ENCODE data around the gene FOXJ3. TPM values are rescaled to one million over a fixed set of nuclear protein-coding genes. Genes with fewer than 3 reads are reported as not detected.
"Not testable (repeated sequence)": the region's sequence is repeated elsewhere in the genome, so short reads cannot be mapped to it uniquely, and the experiment has no call there.

FOXJ3 gene
- total RNA-seq, 1 experiment from 2014 or later = 22.6 TPM

DNA sequence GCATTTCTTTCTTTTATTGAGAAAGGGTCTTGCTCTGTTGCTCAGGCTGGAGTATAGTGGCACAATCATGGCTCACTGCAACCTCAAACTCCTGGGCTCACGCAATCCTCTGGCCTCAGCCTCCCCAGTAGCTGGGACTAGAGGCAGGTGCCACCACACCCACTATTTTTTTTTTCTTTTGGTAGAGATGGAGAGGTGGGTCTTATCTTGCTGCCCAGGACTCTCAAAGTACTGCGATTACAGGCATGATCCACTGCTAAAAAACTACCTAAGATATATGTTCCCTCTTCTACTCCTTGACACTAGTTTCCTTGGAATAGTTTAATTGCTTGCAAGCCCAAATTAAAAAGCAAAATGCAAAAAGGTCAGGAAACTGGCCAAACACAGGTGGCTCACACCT, 113.6 kb downstream of the FOXJ3 start:
- DNase-seq (ENCODE audit: low read depth) = no peak
- in situ Hi-C loops (cut with HindIII; ENCODE audit: low pct_unique_long_range_greater_than_20kb, low sequenced_read_pairs) = no loop called here

GRCh38 chr1:42219627-42220026, 115.4 kb downstream of the FOXJ3 start:
- in situ Hi-C loops (cut with HindIII; ENCODE audit: low pct_unique_long_range_greater_than_20kb, low sequenced_read_pairs) = no loop called here

DNA sequence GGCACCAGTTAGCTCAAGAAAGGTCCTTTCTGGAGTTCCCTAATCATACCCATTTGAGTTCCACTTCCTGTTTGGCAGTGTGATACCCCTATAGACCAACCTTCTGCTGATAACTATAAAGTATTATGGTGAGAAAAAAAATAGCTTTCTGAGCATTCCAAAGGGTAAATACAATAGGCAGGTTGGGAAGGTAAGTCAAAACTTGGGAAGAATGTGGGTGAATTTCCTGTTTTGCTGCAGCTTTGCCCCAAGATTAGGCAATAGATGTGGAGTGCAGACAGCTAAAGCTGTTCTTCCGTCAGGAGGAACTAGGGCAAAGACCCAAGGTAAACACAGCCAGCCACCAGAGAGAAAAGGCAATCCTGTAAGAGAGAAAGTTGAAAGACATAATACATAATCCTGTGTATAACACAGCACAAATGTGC, 120.6 kb downstream of the FOXJ3 start:
- in situ Hi-C loops (cut with HindIII; ENCODE audit: low pct_unique_long_range_greater_than_20kb, low sequenced_read_pairs) = no loop called here
- DNase-seq (ENCODE audit: low read depth) = peak; percentile 22

More at GRCh38 chr1:42219627-42220026, 115.4 kb downstream of the FOXJ3 start:
- no peak for DNase-seq (ENCODE audit: low read depth)

DNA sequence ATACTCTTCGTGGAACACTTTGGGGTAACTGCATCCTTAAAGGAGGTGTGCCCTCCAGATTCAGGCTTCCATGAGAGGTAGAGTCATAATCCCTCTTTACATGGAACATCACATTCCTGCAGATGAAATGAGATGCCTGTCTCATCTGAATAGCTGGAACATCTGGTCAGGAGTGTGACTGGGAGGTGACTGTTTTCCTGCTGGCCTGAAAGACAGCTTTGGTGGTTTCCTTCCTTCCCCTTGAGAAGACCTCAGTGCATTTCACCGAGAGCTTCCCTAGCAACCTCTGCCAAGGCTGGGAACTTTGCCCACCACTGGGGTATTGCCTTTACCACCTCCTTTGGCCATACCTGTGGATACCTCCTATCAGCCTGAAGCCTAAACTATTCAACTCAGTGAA, 123.8 kb downstream of the FOXJ3 start:
- DNase-seq (ENCODE audit: low read depth) = no peak
- in situ Hi-C loops (cut with HindIII; ENCODE audit: low pct_unique_long_range_greater_than_20kb, low sequenced_read_pairs) = no loop called here

- in situ Hi-C loops (cut with HindIII; ENCODE audit: low pct_unique_long_range_greater_than_20kb, low sequenced_read_pairs) = no loop called here
- no peak for DNase-seq (ENCODE audit: low read depth)
Measured at GRCh38 chr1:42210421-42211133, 124.5 kb downstream of the FOXJ3 start.

- no peak for DNase-seq (ENCODE audit: low read depth)
- in situ Hi-C loops (cut with HindIII; ENCODE audit: low pct_unique_long_range_greater_than_20kb, low sequenced_read_pairs) = no loop called here
Measured at GRCh38 chr1:42209526-42210251, 125.3 kb downstream of the FOXJ3 start.

- in situ Hi-C loops (cut with HindIII; ENCODE audit: low pct_unique_long_range_greater_than_20kb, low sequenced_read_pairs); DNase-seq (ENCODE audit: low read depth): not testable (repeated sequence)
Measured at GRCh38 chr1:42206930-42207329, 128.1 kb downstream of the FOXJ3 start.

DNA sequence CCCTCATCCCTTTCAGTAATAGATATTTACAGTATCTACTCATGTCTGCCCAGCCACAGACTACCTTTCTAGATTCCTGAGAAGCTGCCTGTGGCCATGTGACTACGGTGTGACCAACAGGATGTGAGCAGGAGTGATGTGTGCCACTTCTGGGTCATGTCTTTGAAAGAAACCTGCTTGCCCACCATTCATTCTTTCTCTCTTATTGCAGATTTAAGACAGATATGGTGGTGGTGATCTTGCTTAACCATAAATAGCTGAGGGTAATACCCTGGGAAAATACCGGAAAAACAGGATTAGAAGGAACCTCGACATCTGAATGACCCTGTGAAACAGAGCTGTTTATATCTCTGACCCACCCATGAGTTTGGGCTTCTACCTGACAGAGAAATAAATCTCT, 128.9 kb downstream of the FOXJ3 start:
- no peak for DNase-seq (ENCODE audit: low read depth)
- in situ Hi-C loops (cut with HindIII; ENCODE audit: low pct_unique_long_range_greater_than_20kb, low sequenced_read_pairs) = no loop called here

DNA sequence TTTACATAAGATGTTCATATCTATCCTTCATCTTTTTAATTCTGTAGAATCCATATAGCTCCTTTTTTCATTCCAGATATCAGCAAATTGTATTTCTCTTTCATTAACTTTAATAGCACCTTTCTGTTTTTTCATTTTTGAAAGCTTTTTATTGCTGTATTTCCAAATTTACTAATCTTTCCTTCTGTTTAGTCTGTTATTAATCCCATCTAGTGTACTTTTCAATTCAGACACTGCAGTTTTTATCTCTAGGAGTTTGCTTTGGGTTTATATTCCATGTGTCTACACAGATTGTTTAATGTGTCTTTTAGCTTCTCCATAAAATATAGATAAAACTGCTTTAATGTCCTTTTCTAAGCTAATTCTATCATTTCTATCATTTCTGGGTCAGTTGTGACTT, 133.0 kb downstream of the FOXJ3 start:
- no peak for DNase-seq (ENCODE audit: low read depth)
- in situ Hi-C loops (cut with HindIII; ENCODE audit: low pct_unique_long_range_greater_than_20kb, low sequenced_read_pairs) = no loop called here

DNA sequence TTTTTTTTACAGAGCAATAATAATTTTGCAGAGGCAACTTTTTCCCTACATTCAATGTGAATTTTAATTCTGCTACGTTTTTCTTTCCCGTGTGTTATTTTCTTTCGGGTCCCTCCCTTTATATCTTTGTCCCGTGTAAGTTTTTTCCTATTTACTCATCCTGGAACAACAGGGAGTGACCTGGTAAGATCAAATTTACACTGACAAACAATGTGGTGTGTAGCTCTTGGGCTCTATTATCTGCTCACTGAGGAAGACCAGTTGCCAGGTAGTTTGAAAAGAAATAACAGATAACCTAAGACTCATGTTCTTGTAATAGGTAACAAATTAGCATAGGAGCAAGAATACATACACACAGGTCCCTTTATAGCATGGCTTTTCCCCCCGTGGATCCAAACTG, 136.8 kb downstream of the FOXJ3 start:
- in situ Hi-C loops (cut with HindIII; ENCODE audit: low pct_unique_long_range_greater_than_20kb, low sequenced_read_pairs) = no loop called here
- no peak for DNase-seq (ENCODE audit: low read depth)

DNA sequence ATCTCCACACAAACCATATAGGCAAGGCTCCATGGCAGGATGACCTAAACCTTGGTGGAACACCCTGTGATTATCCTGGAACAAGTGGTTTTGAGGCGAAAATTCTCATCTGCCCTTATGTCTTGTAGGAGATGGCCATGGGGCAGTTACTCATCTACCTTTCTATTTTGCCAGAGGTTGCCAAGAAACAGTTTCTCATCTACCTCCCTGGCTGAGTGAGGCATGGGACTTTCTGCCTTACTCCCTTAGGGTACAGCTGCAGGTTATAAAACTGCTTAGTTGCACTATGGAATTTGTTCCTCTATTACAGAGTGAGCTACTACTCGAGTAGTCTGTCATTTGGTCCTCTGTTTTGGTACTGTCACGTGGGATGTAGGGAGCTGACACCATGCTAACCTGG, 139.2 kb downstream of the FOXJ3 start:
- no peak for DNase-seq (ENCODE audit: low read depth)
- in situ Hi-C loops (cut with HindIII; ENCODE audit: low pct_unique_long_range_greater_than_20kb, low sequenced_read_pairs) = no loop called here

DNA sequence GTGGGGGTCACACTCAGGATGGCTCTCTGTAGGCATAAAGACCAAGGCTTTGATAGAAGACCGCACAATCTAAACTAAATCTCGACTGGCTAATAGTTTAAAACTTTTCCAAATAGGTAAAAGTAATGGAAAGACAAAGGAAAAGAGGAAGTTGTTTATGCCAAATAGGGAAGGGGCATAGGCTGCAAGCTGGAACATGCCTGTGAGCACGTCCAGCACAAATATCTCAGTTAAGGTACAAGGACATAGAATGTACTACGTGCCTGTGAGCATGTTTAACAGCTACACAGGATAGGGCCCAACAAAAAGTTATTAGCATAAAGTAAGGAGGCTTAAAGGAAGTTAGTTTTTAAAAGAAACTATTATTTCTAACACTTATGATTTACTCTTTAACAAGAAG, 142.9 kb downstream of the FOXJ3 start:
- no peak for DNase-seq (ENCODE audit: low read depth)
- in situ Hi-C loops (cut with HindIII; ENCODE audit: low pct_unique_long_range_greater_than_20kb, low sequenced_read_pairs) = no loop called here

- no peak for DNase-seq (ENCODE audit: low read depth)
- in situ Hi-C loops (cut with HindIII; ENCODE audit: low pct_unique_long_range_greater_than_20kb, low sequenced_read_pairs) = no loop called here
Measured at GRCh38 chr1:42191319-42191718, 143.7 kb downstream of the FOXJ3 start.

DNA sequence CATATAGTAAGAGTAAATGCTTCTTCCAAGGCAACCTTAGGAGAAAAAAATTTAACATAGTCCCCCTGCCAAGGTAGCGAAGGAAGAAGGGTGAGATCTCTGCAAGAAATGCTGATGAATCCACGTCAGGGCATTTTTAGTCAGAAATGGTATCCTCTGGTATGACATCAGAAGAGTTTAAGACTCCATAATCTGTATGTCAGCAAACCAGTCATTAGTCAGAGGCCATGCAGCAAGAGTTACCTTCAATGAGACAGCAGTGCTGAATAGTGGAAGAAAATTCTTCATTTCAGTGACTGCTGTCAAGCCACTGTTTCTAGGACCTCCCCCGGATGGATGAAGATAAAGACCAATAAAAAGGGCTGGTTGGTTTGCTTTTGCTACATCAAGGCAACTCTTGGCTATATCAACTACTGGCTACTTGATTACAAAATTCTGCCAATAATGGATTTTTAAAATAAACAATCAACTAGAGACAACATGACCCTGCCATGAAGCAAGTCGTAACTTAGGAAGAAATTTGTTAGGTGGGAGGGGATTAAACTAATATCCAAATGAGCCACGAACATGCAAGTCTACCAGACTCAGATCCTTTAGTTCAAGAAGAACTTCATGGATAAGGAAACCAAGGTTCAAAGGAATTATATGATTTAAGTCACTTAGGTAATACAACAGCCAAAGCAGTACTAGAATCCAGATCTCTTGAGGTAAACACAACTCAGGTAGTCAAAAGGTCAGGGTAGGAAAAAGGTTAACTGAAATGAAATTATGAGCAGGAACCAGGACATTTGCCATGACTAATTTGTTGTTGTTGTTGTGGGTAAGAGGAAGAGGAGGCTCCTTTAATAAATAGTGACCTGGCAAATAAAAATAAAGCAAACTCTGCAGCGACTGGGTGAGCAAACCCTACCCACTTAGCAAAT, 144.8 kb downstream of the FOXJ3 start:
- DNase-seq (ENCODE audit: low read depth) = no peak
- in situ Hi-C loops (cut with HindIII; ENCODE audit: low pct_unique_long_range_greater_than_20kb, low sequenced_read_pairs) = no loop called here

DNA sequence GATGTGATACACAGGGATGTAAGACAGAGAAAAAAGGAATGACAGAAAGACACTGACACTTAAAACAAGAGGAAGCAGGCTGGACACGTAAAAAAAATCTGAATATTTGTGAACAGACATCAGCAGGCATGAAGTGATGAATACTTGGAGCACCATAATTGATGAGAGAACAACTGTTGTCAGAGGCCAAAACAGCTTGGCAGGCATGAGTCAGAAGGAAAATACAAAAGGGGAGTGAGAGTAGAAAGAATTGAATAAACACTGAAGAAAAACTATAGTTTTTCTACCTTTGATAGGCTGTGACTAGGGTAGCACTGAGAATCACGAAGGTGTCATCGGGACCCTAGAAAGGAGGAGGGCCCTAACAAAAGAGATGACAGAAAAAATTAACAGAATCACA, 148.9 kb downstream of the FOXJ3 start:
- in situ Hi-C loops (cut with HindIII; ENCODE audit: low pct_unique_long_range_greater_than_20kb, low sequenced_read_pairs) = no loop called here
- DNase-seq (ENCODE audit: low read depth) = no peak

- DNase-seq (ENCODE audit: low read depth) = no peak
- in situ Hi-C loops (cut with HindIII; ENCODE audit: low pct_unique_long_range_greater_than_20kb, low sequenced_read_pairs) = no loop called here
Measured at GRCh38 chr1:42184616-42185015, 150.4 kb downstream of the FOXJ3 start.

- no peak for DNase-seq (ENCODE audit: low read depth)
- in situ Hi-C loops (cut with HindIII; ENCODE audit: low pct_unique_long_range_greater_than_20kb, low sequenced_read_pairs) = no loop called here
Measured at GRCh38 chr1:42183957-42184268, 151.1 kb downstream of the FOXJ3 start.

DNA sequence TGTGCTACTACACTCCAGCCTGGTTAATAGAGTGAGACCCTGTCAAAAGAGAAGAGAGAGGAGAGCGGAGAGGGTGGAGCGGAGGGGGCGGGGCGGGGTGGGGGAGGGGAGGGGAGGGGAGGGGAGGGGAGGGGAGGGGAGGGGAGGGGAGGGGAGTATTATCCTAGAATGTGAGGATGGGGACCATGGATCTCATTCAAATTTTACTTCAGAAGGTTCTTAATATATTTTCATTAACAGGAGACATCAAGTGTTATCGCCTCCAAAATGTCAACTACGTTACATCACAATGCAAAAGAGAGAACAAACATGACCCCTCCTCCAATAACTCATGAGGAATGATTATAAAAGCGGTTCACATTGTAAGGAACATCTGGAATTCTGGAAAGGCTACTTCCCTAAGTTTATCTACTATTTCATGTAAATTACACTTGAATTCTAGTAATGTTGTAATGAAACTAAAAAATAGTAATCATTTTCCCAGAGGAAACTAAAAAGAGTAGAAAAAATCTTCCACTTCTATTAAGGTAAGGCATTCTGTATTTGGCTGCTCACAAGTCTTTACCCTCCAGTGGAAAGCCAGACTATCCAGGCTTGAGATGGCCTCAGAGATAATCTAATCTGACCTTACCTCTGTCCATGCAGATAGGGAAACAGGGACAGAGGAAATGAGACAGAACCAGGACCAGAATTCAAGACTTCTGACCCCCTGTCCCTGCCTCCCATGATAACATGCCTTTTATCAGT, 151.7 kb downstream of the FOXJ3 start:
- no peak for DNase-seq (ENCODE audit: low read depth)
- in situ Hi-C loops (cut with HindIII; ENCODE audit: low pct_unique_long_range_greater_than_20kb, low sequenced_read_pairs) = no loop called here

Measured in Caki2 (cell line).